Heart left ventricle (tissue), 16 donors: ENCODE data around the gene TRPV3. TPM values are rescaled to one million over a fixed set of nuclear protein-coding genes. Genes with fewer than 3 reads are reported as not detected.

Experiments used
- ATAC-seq, 4 donors: fragments of 200-7000 bp; cut with Tn5 transposase; one replicate each; pipeline ENCODE4 v1.9.1; 2020 to 2022; ENCODE audit warnings: moderate library complexity in 4 of 4, mild to moderate bottlenecking in 3 of 4, moderate number of reproducible peaks in 1 of 4
- DNase-seq, 5 donors: peaks; one replicate each; pipeline ENCODE4 v3.0.0-alpha.2; 2020
- H3K27ac ChIP-seq, 12 donors: fragments of 200-600 bp; sonication (generic) in 4 of 12; one replicate each; pipeline versions ENCODE4 v1.5.0 to v1.8.0; 2016 to 2022; ENCODE audit warnings: mild to moderate bottlenecking in 2 of 12
- H3K27me3 ChIP-seq, 9 donors: fragments of 200-600 bp; sonication (generic) in 2 of 9; one replicate each; pipeline versions ENCODE4 v1.5.1 to v1.8.0; 2016 to 2022; ENCODE audit warnings: mild to moderate bottlenecking in 3 of 9
- H3K36me3 ChIP-seq, 9 donors: fragments of 200-600 bp; sonication (generic) in 2 of 9; one replicate each; pipeline versions ENCODE4 v1.5.0 to v1.8.0; 2018 to 2022; ENCODE audit warnings: mild to moderate bottlenecking in 2 of 9
- H3K4me1 ChIP-seq, 12 donors: fragments of 200-600 bp; sonication (generic) in 4 of 12; one replicate each; pipeline versions ENCODE4 v1.5.0 to v1.8.0; 2016 to 2022; ENCODE audit warnings: mild to moderate bottlenecking in 3 of 12
- H3K4me3 ChIP-seq, 12 donors: fragments of 200-600 bp; sonication (generic) in 4 of 12; one replicate each; pipeline versions ENCODE4 v1.5.0 to v1.8.0; 2017 to 2022; ENCODE audit warnings: mild to moderate bottlenecking in 9 of 12, moderate library complexity in 4 of 12
- H3K9me3 ChIP-seq, 12 donors: fragments of 200-600 bp; sonication (generic) in 4 of 12; one replicate each; pipeline versions ENCODE4 v1.5.0 to v1.8.0; 2016 to 2022; ENCODE audit warnings: mild to moderate bottlenecking in 1 of 12
- CTCF ChIP-seq, 12 donors: fragments of 200-600 bp; sonication (generic) in 4 of 12; IDR thresholded peaks; one replicate each; pipeline versions ENCODE4 v1.5.0 to v1.8.0; 2018 to 2022; ENCODE audit warnings: antibody characterized with exemption in 12 of 12, mild to moderate bottlenecking in 5 of 12
- POLR2A ChIP-seq, 2 donors: fragments of 450-650 bp; IDR thresholded peaks; one replicate each; pipeline ENCODE4 v1.6.1; 2017; ENCODE audit warnings: antibody characterized with exemption in 2 of 2, mild to moderate bottlenecking in 2 of 2, moderate library complexity in 2 of 2
- WGBS, 4 donors: extraction: QIAGEN DNeasy Blood & Tissue Kit in 2 of 4; methylation state at CpG; one replicate each; pipeline versions ENCODE4 v1.1.5 to v1.1.7; 2013 to 2018; 5-methylcytosine and 5-hydroxymethylcytosine counted together
- intact Hi-C, 10 donors: fragments of 100-400 bp; cut with DNase I; formaldehyde crosslinking; loops; one replicate each; pipeline versions ENCODE4 v1.11.1 to v1.14.2; 2022
- polyA plus RNA-seq, 2 donors: library from polyadenylated mRNA; stranded (reverse); fragments of 200-250 nt; gene quantifications; one replicate each; pipeline ENCODE4 v1.2.3, GENCODE V29; 2013
- total RNA-seq, 9 donors: library from RNA; depleted of rRNA in 2 of 9; stranded (reverse); fragments of >200 nt in 2 of 9; fragmentation: NEBNext Ultra II Directional in 3 of 9; extraction: Animal tissue kit (Norgen Biotek cat#: 25700) in 3 of 9; gene quantifications; one replicate each; pipeline versions ENCODE4 v1.1.0 to v1.2.4, GENCODE V29; 2016 to 2023
- donor health status: ischemic (EF 13 %, LVEDD 7.1; RV severe dilation, severe dysfunction).
- donor health status: healthy with polysubstance abuse.
- donor health status: DM: no; HTN: yes; CAD: no.
- donor health status: DM: no; HTN: no; CAD: no.
- donor health status: ischemic (EF 25% LVEDD 6.9; RV normal size, moderate dysfunction).
- donor health status: ischemic (EF 25% LVEDD 5.7; RV mildly dilated, moderate dysfunction).
- donor health status: healthy.
- donor health status: DM: yes; HTN: yes; CAD: no.
- donor health status: ischemic (EF 35%, LVEDD 5.7; RV mildly dilated, moderate dysfunction).
- donor health status: nonischemic (EF 11% LVEDD 7.7; RV severe dilation, severe dysfunction).
- donor health status: DM: yes; HTN: yes; CAD: no.
- donor health status: PGD.
- donor health status: ischemic (EF 29% LVEDD 5.4; RV normal size, mild dysfunction).
- donor health status: nonischemic (EF 23%, LVEDD 6.1; RV moderate dilation, normal function).

TRPV3 gene
- total and polyA plus RNA-seq, 11 donors: 0.25 to 1.7 (median 0.77) TPM; not detected in 1

- H3K27me3 ChIP-seq: no peaks in the 10 kb centered on the region
- no peak overlapping the region for H3K27ac ChIP-seq
- ATAC-seq: no peak
- no peaks in the 10 kb centered on the region for H3K9me3 ChIP-seq
- 90 to 95% (median 93%) methylated on average over 15 of the region's 15 CpGs for WGBS, 4 donors
- H3K4me1 ChIP-seq: peaks cover 0 to 18% (median 6%) of the 10 kb centered on the region in 12 donors
- H3K4me3 ChIP-seq: no peak overlapping the region
- intact Hi-C loops: loop anchor here in 1 of 10 donors (5.0 kb wide), 1 partner anchor 48 kb away; no protein-coding TSS in a partner anchor
- no peak for TF ChIP-seq POLR2A (IDR thresholded peaks at IDR 0.05)
- TF ChIP-seq CTCF (IDR thresholded peaks at IDR 0.05): no peak
- peaks cover 3 to 70% (median 55%) of the 10 kb centered on the region in 9 donors for H3K36me3 ChIP-seq
- no peak for DNase-seq
Measured at GRCh38 chr17:3590231-3590630, 32.6 kb upstream of the TRPV3 start.

- no peak for DNase-seq
- H3K27me3 ChIP-seq: no peaks in the 10 kb centered on the region
- TF ChIP-seq POLR2A (IDR thresholded peaks at IDR 0.05) (no peak), CTCF (IDR thresholded peaks at IDR 0.05) (no peak)
- intact Hi-C loops: loop anchor here in 1 of 10 donors (5.0 kb wide), 1 partner anchor 47 kb away; no protein-coding TSS in a partner anchor
- 96 to 98% (median 97%) methylated on average over 21 to 22 of the region's 22 CpGs for WGBS, 4 donors
- no peak overlapping the region for H3K27ac ChIP-seq
- H3K36me3 ChIP-seq: peaks cover 3 to 72% (median 60%) of the 10 kb centered on the region in 9 donors
- ATAC-seq: no peak
- H3K4me3 ChIP-seq: no peak overlapping the region
- no peaks in the 10 kb centered on the region for H3K9me3 ChIP-seq
- peaks cover 0 to 14% (median 5%) of the 10 kb centered on the region in 12 donors for H3K4me1 ChIP-seq
Measured at GRCh38 chr17:3589784-3590183, 32.2 kb upstream of the TRPV3 start.

- ATAC-seq (peak in 2 of 4 donors; percentile 12 to 21), DNase-seq (no peak)
- H3K9me3 ChIP-seq: no peaks in the 10 kb centered on the region
- H3K36me3 ChIP-seq: peaks cover 3 to 79% (median 67%) of the 10 kb centered on the region in 9 donors
- H3K4me1 ChIP-seq: no peaks in the 10 kb centered on the region
- WGBS, 4 donors: 94 to 96% (median 95%) methylated on average over 9 to 17 of the region's 17 CpGs
- intact Hi-C loops: loop anchor here in 1 of 10 donors (2.0 kb wide), 1 partner anchor 55 kb away; no protein-coding TSS in a partner anchor
- H3K4me3 ChIP-seq: no peak overlapping the region
- H3K27ac ChIP-seq: no peak overlapping the region
- no peaks in the 10 kb centered on the region for H3K27me3 ChIP-seq
- TF ChIP-seq CTCF (IDR thresholded peaks at IDR 0.05): no peak
- TF ChIP-seq POLR2A (IDR thresholded peaks at IDR 0.05): no peak
Measured at GRCh38 chr17:3585826-3586225, 28.2 kb upstream of the TRPV3 start.

GRCh38 chr17:3583456-3583855, 25.8 kb upstream of the TRPV3 start:
- DNase-seq (no peak), ATAC-seq (no peak)
- H3K4me3 ChIP-seq: no peak overlapping the region
- intact Hi-C loops: no loop called here
- no peaks in the 10 kb centered on the region for H3K9me3 ChIP-seq
- peaks cover 0 to 76% (median 54%) of the 10 kb centered on the region in 9 donors for H3K36me3 ChIP-seq
- no peaks in the 10 kb centered on the region for H3K27me3 ChIP-seq
- H3K27ac ChIP-seq: no peak overlapping the region
- no peaks in the 10 kb centered on the region for H3K4me1 ChIP-seq
- WGBS, 4 donors: 94 to 96% (median 95%) methylated on average over 9 of the region's 9 CpGs
- TF ChIP-seq POLR2A (IDR thresholded peaks at IDR 0.05) (no peak), CTCF (IDR thresholded peaks at IDR 0.05) (no peak)
